Adipose tissue (tissue), 3 donors: Measurements from ENCODE around the gene SPDYE4. TPM values are rescaled to one million over a fixed set of nuclear protein-coding genes. Genes with fewer than 3 reads are reported as not detected.

ENCODE experiments used
- H3K27ac ChIP-seq: one replicate; pipeline ENCODE4 v1.5.1; 2013; ENCODE audit warnings: low read depth, low read length
- WGBS, 3 donors: extraction: QIAGEN DNeasy Blood & Tissue Kit; methylation state at CpG; one replicate each; pipeline ENCODE4 v1.1.7; 2013; 5-methylcytosine and 5-hydroxymethylcytosine counted together
- polyA plus RNA-seq, 3 donors: library from polyadenylated mRNA; stranded (reverse); fragments of 200-250 nt; gene quantifications; one replicate each; pipeline ENCODE4 v1.2.3, GENCODE V29; 2013
- donor health status: healthy with polysubstance abuse.
- donor health status: Bipolar disorder and iron deficiency.
- donor health status: healthy.

Gene SPDYE4
- polyA plus RNA-seq, 3 donors, result not detected

DNA sequence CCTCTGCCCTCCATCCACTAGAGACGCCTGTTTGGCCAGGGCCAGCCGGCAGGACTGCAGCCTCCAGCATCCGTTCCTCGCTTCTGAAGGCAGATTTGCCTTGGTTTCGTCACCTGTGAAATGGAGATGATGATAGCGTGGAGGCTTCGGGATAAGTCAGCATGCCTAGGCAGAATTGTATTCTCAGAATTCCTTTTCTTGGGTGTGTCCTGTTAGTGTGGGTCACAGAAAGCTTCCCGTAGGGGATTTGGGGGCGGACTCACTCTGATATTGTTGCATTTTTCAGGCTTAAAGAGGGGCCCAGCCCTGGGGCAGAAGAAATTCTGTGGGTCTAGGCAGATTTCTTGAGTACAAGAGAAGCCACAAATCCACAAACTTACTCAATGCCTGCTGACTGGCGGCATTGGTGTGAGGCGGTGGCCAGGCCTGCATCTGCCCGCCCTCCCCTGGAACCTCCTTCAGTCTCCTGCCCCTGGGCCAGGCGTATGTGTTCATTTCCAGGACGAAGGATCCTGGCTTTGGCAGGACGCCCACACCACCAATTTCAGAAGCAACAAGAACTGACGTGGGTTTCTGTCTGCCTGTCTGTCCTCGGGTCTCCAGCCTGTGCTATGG, 31.3 kb downstream of the SPDYE4 start:
- H3K27ac ChIP-seq, result no peak overlapping the region
- 44 to 76% (median 59%) methylated on average over 17 of the region's 17 CpGs for WGBS, 3 donors

DNA sequence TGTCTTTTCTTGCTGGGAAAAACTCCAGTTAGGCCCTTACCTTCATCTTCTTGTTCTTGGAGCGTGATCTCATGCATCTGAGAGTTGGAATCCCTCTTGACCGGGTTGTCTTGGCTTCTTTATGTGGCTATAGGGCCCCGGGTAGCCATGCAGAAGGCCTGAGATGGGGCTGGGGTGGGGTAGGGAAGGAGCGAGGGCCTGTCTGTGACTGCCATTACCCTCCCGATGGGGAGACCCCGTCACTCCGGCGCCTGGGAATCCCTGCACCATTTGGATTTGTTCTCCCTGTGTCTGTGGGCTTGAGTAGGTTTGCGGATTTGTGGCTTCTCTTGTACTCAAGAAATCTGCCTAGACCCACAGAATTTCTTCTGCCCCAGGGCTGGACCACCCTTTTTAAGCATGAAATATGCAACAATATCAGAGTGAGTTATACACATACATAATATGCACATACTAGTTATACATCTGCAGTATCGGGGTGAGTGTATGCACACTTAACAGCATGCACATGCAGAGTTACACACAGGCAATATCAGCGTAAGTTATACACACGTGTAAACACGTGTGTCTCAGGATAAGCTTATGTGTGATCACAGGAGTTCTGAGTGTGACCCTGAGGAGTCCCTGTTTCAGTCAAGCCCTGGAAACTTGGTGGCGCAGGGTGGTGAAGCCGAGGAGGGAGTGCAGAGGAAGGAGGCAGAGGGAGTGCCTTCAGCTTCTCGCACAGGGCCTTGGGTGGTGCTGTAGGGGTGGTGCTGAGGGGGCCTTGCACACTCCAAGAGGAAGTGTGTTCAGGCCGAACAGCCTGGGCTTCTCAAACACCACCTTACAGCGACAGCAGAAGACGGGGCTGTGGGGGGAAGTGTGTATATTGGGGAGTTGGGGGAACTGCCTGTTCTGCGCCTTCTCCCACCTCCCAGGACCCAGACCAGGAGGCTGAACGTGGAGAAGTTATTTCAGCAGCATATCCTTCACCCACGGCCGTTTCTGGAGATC, 32.2 kb downstream of the SPDYE4 start:
- 68 to 85% (median 69%) methylated on average over 23 of the region's 23 CpGs for WGBS, 3 donors
- no peak overlapping the region for H3K27ac ChIP-seq

GRCh38 chr17:8724451-8724850, 33.9 kb downstream of the SPDYE4 start:
- 80 to 97% (median 89%) methylated on average over 7 of the region's 7 CpGs for WGBS, 3 donors
- H3K27ac ChIP-seq, result no peak overlapping the region

DNA sequence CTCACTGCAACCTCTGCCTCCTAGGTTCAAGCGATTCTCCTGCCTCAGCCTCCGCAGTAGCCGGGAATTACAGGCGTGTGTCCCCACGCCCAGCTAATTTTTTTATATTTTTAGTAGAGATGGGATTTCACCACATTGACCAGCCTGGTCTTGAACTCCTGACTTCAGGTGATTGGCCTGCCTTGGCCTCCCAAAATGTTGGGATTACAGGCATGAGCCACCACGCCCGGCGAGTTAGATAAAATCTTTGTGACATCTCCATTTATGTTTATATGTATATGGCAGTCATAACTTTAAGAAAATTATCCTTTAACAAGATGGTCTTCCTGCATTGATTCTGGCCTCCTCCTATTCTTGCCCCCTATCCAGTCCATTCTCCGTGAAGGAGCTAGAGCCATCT, 37.8 kb downstream of the SPDYE4 start:
- no peak overlapping the region for H3K27ac ChIP-seq
- 87 to 93% (median 90%) methylated on average over 9 of the region's 9 CpGs for WGBS, 3 donors

DNA sequence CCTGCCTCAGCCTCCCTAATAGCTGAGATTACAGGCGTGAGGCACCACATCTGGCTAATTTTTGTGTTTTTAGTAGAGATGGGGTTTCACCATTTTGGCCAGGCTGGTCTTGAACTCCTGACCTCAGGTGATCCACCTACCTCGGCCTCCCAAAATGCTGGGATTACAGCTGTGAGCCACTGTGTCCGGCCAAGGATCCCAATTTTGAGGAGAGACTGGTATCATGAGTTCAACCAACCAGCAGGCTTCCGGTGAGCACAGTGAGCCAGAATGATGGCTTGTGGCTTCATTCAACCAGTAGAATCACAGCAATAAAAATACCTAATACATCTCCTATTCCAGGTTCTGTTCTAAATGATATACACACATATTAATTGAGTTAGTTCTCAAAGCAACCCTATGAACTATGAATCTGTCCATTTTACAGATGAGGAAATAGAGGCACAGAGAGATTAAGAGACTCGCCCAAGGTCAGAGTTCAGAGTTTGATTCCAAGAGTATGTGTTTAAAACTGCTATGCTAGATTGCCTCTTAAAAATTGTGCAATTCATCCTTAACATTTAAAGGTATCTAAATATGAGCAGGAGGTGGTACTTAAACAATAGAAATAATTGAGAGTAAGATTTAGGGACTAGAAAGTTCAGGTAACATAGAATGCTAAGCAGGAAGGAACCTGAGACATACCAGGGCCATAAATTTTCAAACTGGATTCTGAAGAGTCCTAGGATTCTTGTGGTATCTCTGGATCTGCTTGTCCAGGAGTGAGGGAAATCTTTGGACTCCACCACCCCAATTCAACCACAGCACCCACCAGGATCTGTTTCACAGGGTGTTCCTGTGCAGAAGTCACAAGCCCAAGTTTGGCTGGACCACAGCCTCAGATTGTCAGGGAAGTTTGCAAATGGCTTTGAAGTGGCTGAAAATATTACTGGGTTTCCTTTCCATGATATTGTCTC, 38.8 kb downstream of the SPDYE4 start:
- WGBS, 3 donors, result 85 to 95% (median 89%) methylated on average over 5 of the region's 5 CpGs
- H3K27ac ChIP-seq, result no peak overlapping the region

GRCh38 chr17:8718001-8718563, 40.3 kb downstream of the SPDYE4 start:
- H3K27ac ChIP-seq, result no peak overlapping the region
- WGBS, 3 donors, result 93 to 97% (median 95%) methylated on average over 31 to 37 of the region's 37 CpGs

DNA sequence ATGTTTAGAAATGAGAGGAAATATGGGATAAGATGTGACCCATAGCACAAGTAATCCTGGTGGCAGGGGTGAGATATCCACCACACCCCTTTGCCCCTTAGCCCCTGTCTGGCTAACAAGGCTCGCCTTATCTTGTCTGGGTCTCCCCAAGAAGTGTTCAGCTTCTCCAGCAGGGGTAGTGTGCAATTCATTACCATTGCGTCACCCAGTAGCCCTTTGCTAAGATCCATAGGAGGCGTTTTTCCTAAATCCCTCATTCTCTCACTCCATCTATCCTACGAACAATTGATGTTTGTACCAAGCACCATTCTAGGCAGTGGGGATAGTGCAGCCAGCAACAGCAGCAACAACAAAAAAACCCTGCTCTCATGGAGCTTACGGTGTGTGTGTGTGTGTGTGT, 44.5 kb downstream of the SPDYE4 start:
- H3K27ac ChIP-seq, result no peak overlapping the region
- WGBS, 3 donors, result 89 to 95% (median 89%) methylated on average over 5 of the region's 5 CpGs

GRCh38 chr17:8713315-8713714, 45.0 kb downstream of the SPDYE4 start:
- 54 to 82% (median 79%) methylated on average over 3 of the region's 3 CpGs for WGBS, 3 donors
- H3K27ac ChIP-seq, result no peak overlapping the region

DNA sequence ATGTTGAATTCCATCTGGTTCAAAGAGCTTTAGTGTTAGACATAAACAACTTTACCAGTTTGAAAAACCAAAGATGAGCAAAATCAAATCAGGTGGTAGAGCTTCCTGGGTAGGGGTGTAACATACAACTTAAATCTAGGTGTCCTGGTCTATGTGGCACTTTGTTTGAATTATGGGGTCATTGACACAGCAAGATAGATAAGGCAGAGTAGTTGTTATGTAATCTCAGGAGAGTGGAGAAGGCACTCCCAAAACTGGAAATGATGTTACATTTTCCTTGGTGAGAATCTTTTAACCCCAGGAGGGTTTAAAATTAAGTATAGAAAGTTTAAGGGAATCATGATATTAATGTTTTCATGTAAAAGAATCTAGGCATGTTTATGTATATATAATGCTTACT, 45.6 kb downstream of the SPDYE4 start:
- no peak overlapping the region for H3K27ac ChIP-seq

- WGBS, 3 donors, result 76 to 91% (median 90%) methylated on average over 5 of the region's 5 CpGs
- H3K27ac ChIP-seq, result no peak overlapping the region
Measured at GRCh38 chr17:8711291-8711690, 47.1 kb downstream of the SPDYE4 start.

DNA sequence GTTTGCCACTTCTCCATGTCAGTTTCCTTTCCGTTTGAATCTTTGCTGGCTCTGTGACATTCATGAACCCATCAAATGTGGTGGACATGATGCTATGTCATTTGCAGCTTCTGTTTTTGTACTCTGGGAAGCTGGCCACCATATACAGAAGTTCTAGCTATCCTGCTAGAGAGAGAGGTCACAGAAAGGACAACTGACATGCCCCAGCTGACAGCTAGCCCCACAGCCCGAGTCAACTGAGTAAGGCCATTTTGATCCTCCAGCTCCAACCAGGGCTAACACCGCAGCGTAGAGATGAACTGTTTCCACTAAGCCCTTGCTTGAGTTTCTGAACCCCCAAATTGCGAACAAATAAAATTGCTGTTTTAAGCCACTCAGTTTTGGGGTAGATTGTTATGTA, 47.5 kb downstream of the SPDYE4 start:
- WGBS, 3 donors, result 83 to 86% (median 83%) methylated on average over 5 of the region's 5 CpGs
- H3K27ac ChIP-seq, result no peak overlapping the region

DNA sequence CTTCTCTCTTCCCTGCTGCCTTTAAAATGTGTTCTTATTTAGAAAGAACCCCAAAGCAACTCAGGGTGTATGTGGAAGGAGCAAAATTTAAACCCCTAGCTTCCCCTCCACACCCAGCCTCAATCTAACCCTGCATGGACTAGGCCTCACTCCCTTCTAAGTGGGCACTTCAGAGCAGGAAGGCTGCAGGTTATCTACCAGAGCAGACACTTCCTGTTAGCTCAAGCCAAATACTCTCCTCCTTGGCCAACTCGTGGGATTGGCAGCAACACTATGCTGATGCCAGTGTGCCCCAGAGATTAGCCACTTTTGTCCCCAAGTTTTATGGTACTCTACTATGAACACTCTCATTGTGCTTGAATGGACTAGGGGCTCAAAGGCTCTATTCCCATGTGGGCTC, 49.3 kb downstream of the SPDYE4 start:
- WGBS, 3 donors, result 11 to 41% (median 37%) methylated on average over 1 of the region's 1 CpG
- H3K27ac ChIP-seq, result no peak overlapping the region

- WGBS, 3 donors, result 32 to 66% (median 51%) methylated on average over 5 of the region's 5 CpGs
- no peak overlapping the region for H3K27ac ChIP-seq
Measured at GRCh38 chr17:8708025-8708461, 50.3 kb downstream of the SPDYE4 start.

DNA sequence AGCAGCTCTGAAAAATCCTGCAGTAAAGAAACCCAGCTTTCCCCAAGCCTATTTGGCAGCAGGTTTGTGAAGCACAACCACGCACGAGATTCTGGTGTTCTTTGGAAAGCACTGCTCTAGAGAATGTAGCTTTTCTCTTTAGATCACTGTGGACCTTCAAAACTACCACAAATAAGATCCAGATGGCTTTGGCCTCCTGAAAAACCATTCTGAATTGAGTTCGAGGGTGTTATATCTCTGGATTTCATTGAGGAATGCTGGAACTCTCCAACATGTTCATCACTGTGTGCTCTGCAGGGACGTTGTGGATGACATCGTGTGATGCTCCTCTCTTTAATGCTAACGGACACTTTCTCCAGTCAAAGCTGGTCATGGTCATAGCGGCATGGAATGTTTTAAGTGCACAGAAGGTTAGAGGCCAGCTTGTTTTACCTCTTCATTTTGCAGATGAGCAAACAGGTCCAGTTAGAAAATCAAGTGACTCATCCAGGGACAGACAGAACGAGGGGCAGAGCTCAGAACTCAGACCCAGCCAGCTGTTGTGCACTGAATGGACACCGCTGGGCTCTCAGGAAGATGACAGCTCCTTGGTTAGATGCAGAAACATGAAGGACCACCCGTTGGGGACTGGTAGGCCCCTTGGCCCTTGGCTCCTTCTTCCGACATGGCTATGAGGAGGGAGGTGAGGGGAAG, 50.9 kb downstream of the SPDYE4 start:
- no peak overlapping the region for H3K27ac ChIP-seq
- 56 to 70% (median 61%) methylated on average over 11 of the region's 11 CpGs for WGBS, 3 donors

- no peak overlapping the region for H3K27ac ChIP-seq
Measured at GRCh38 chr17:8706431-8706830, 51.9 kb downstream of the SPDYE4 start.

DNA sequence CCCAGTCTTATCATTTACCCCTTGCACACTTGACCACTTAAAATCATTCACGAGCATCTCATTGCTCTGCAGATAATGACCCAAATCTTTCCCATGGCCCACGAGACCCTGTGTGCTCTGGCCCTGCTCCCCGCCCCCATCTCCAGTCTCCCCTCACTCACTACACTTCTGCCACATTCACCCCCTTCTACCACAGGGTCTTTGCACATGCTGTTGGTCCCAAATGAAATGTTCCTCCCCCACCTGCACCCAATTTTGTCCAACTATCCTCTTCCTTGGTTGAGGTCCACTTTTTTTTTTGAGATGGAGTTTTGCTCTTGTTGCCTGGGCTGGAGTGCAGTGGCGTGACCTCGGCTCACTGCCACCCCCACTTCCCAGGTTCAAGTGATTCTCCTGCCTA, 52.9 kb downstream of the SPDYE4 start:
- 88 to 97% (median 94%) methylated on average over 5 of the region's 5 CpGs for WGBS, 3 donors
- no peak overlapping the region for H3K27ac ChIP-seq

More at GRCh38 chr17:8706431-8706830, 51.9 kb downstream of the SPDYE4 start:
- 74 to 95% (median 94%) methylated on average over 5 of the region's 5 CpGs for WGBS, 3 donors

GRCh38 chr17:8703001-8703400, 55.3 kb downstream of the SPDYE4 start:
- H3K27ac ChIP-seq, result no peak overlapping the region
- 72 to 90% (median 81%) methylated on average over 7 of the region's 7 CpGs for WGBS, 3 donors

DNA sequence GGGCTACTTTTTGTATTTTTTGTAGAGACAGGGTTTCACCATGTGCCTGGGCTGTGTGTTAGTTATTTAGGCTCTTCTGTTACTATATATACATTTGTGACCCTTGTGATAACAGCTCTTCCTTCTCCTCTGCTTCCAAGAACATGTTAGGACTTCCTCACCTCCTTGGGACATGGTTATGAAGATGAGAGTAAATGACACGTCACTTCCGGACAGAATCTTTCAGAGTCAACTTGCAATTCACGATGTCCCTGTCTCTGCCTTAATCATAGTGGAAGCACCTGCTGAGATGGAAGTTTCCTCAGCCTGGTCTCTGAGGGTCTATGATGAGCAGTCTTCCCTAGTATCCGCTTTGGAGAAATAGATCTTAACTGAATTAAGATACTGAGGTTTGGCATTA, 56.6 kb downstream of the SPDYE4 start:
- WGBS, 3 donors, result 69 to 78% (median 75%) methylated on average over 4 of the region's 4 CpGs
- no peak overlapping the region for H3K27ac ChIP-seq
